GM12864 (cell line): ENCODE results near the gene IRF8.

Experiments used
- DNase-seq: peaks from one replicate; pipeline ENCODE4 v3.0.0-alpha.2; 2011; ENCODE audit warnings: low read depth
- H3K4me3 ChIP-seq: 2 replicates; pipeline ENCODE4 v1.5.1; 2011; ENCODE audit warnings: mild to moderate bottlenecking, low read depth, low read length, control low read depth
- CTCF ChIP-seq: IDR thresholded peaks from 2 replicates; pipeline ENCODE4 v1.5.1; 2011; ENCODE audit warnings: low read depth, mild to moderate bottlenecking, moderate library complexity, low read length, control low read depth, inconsistent platforms; ENCODE audit errors: missing control alignments

Gene IRF8

GRCh38 chr16:85918436-85918835 lies 19.5 kb downstream of the IRF8 start:
- H3K4me3 ChIP-seq = no peak overlapping the region
- TF ChIP-seq CTCF = no peak
- DNase-seq = no peak

GRCh38 chr16:85919271-85920267 lies 20.6 kb downstream of the IRF8 start:
- no peak overlapping the region for H3K4me3 ChIP-seq
- no peak for TF ChIP-seq CTCF
- no peak for DNase-seq

- no peak for TF ChIP-seq CTCF
- no peak overlapping the region for H3K4me3 ChIP-seq
- no peak for DNase-seq
These were observed 22.1 kb downstream of the IRF8 start for GRCh38 chr16:85921026-85921425.

- no peak for TF ChIP-seq CTCF
- H3K4me3 ChIP-seq = no peak overlapping the region
- DNase-seq = no peak
These were observed 24.4 kb downstream of the IRF8 start for GRCh38 chr16:85923153-85924021.

- TF ChIP-seq CTCF = no peak
- DNase-seq = no peak
- no peak overlapping the region for H3K4me3 ChIP-seq
These were observed 25.7 kb downstream of the IRF8 start for GRCh38 chr16:85924675-85925074.

- no peak for TF ChIP-seq CTCF
- DNase-seq = no peak
- H3K4me3 ChIP-seq = no peak overlapping the region
These were observed 27.4 kb downstream of the IRF8 start for GRCh38 chr16:85926370-85926769.
